Measurements from ENCODE around the gene PPP2R2C.

PPP2R2C gene

GRCh38 chr4:6339818-6340445 is 132.5 kb downstream of the PPP2R2C start:
- DNase-seq: no peak

- DNase-seq: no peak
Observed at GRCh38 chr4:6338951-6339817, 133.2 kb downstream of the PPP2R2C start.

GRCh38 chr4:6338175-6338950 is 134.1 kb downstream of the PPP2R2C start:
- DNase-seq: no peak

- DNase-seq: no peak
Observed at GRCh38 chr4:6337331-6337935, 135.0 kb downstream of the PPP2R2C start.

- DNase-seq: no peak
Observed at GRCh38 chr4:6336166-6336565, 136.2 kb downstream of the PPP2R2C start.

GRCh38 chr4:6335040-6335590 is 137.3 kb downstream of the PPP2R2C start:
- no peak for DNase-seq

- no peak for DNase-seq
Observed at GRCh38 chr4:6334203-6334887, 138.1 kb downstream of the PPP2R2C start.

- no peak for DNase-seq
Observed at GRCh38 chr4:6333301-6334202, 138.9 kb downstream of the PPP2R2C start.

GRCh38 chr4:6332669-6333050 is 139.8 kb downstream of the PPP2R2C start:
- no peak for DNase-seq

- DNase-seq: no peak
Observed at GRCh38 chr4:6332042-6332668, 140.3 kb downstream of the PPP2R2C start.

DNA sequence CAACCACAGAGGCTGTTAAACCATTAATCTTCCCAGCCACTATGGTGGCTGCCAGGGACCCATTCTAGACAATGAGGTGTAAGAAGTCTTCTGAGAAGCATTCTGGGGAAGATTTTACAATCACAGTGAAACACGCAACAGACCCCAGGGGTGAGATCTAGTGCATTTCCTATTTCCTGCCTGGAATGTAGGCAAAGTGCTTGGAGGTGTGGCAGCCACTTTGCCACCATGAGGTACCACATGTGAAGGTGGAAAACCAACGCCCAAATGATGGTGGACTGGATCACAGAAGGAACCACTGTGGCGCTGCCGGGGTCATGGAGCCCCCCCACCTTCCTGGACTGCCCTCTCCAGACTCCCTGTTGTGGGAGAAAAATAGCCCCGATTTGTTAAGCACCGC is 140.9 kb downstream of the PPP2R2C start:
- DNase-seq: no peak

GRCh38 chr4:6331018-6331417 is 141.4 kb downstream of the PPP2R2C start:
- no peak for DNase-seq

DNA sequence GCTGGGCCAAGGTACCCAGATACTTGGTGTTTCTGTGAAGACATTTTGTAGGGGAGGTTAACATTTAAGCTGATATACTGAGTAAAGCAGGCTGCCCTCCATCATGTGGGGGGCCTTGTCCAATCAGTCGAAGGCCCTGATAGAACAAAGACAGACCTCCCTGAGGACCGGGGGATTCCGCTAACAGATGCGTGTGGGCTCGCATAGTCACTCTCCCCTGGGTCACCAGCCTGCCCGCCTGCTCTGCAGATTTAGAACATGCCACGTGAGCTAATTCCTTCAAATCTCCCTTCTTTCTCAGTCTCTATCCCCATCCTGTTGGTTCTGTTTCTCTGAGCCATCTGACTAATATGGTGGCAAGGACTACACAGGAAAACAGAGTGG is 142.0 kb downstream of the PPP2R2C start:
- no peak for DNase-seq

GRCh38 chr4:6329478-6330383 is 142.7 kb downstream of the PPP2R2C start:
- no peak for DNase-seq

DNA sequence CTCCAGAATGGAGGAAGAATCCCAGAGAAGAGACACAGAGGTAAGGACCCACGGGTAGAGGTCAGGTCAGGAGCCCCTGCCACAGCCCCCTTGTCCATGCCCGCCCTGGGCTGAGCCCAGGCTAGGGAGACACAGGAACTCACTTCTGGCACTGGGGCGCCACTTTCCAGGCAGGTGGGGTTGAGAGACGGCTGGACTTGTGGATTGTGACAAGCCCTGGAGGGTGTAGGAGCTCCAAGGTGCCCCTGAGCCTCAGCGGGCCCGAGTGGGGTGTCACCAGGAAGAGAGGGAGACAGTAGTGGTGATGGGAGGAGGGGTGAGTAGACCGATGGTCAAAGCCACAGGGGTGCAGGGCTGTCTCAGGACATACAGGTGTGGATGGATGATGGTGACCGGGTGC is 143.9 kb downstream of the PPP2R2C start:
- no peak for DNase-seq

GRCh38 chr4:6327220-6327917 is 145.0 kb downstream of the PPP2R2C start:
- DNase-seq: peak; percentile 69 to 74

- DNase-seq: no peak
Observed at GRCh38 chr4:6326312-6327060, 145.9 kb downstream of the PPP2R2C start.

DNA sequence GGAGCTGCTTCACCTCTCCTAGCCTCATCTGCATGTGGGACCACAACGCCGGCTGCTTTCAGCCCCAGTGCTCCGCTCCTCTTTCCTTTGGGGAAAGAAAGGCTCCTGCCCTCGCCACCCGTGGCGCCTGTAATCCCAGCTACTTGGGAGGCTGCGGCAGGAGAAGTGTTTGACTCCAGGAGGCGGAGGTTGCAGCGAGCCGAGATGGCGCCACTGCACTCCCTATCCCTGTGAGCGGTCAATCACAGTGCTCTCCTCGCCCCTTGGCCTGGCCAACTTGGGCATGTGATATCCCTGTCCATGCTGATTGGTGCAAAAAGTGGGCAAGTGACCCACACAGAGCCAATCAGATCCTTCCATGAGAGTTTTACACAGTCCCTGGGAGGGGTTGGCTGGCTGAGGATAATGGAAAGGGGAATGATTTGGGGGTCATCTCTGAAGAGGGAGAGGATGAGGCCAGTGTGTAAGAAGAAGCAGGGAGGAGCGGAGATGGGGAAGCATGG is 146.6 kb downstream of the PPP2R2C start:
- no peak for DNase-seq
